IPS-NIHi11 (cell line): Measurements from ENCODE around the gene ANKH.
"Not testable (repeated sequence)": the region's sequence is repeated elsewhere in the genome, so short reads cannot be mapped to it uniquely, and the experiment has no call there.

ENCODE experiments used
- DNase-seq: peaks from one replicate; pipeline ENCODE4 v3.0.0; 2012; ENCODE audit warnings: mixed read lengths, low spot score

ANKH gene

DNA sequence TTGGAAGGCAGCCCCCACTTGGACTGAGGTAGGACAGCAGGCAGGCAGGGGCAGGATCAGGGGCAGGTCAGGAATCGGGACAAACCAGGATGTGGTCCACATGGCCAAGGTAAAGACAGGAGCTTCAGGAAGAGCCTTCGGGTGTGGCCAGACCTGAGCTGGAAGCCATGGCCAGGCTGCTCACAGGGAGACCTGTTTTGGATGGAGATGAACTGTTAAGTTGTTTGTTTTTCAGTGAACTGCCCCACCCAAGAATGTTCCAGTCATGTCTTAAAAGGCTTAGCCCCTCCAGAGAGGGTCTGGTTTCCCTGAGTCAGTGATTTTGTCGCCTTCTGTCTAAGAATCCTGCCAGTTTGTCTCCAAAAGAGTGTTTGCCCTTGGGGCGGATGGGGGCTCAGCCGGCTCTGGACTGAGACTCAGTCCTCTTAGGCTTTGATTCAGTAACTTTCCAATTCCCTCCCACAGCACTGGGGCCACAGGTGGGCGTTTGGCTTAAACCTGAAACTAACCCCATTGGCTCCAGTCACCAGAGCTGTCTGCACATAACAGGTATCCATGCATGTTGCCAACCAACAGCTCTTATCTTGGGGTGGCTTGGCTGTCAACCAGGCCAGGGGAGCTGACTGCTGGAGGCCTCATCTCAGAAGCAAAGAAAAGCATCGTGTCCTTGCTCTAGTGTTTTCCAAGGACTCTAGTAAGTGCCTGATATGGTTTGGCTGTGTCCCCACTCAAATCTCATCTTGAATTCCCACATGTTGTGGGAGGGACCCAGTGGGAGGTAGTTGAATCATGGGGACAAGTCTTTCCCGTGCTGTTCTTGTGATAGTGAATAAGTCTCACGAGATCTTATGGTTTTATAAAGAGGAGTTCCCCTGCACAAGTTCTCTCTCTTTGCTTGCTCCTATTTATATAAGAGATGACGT, 11.3 kb upstream of the ANKH start:
- DNase-seq = no peak

GRCh38 chr5:14881826-14882225, 10.2 kb upstream of the ANKH start:
- no peak for DNase-seq

DNA sequence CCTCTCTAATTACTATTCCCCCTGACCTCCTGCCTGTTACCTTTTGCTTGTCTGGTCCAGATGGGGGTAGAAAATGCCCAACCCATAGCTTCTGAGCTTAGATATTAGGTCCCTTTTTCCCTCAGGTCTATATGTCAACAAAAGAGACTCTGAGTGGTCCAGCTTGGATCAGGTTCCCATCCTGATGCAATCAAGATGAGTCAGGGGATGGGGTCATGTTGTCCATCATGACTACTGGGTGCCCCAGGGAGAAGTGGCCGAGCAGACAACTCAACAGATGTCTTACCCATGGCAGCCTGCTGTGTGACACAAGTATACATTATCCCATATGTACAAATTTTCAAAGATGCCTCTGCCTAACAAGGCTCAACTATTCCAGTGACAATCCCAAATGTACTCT, 9.1 kb upstream of the ANKH start:
- DNase-seq = no peak

- no peak for DNase-seq
Measured at GRCh38 chr5:14879937-14880589, 8.5 kb upstream of the ANKH start.

GRCh38 chr5:14879393-14879792, 7.8 kb upstream of the ANKH start:
- no peak for DNase-seq

DNA sequence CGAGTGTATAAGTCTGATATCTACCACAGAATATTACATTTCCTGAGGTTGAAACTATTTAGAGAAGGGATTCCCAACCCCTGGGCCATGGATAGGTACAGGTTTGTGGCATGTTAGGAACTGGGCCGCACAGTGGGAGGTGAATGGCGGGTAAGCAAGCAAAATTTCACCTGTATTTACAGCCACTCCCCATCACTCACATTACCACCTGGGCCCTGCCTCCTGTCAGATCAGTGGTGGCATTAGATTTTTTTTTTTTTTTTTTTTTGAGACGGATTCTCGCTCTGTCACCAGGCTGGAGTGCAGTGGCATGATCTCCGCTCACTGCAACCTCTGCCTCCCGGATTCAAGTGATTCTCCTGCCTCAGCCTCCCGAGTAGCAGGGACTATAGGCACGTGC, 6.6 kb upstream of the ANKH start:
- DNase-seq = not testable (repeated sequence)

DNA sequence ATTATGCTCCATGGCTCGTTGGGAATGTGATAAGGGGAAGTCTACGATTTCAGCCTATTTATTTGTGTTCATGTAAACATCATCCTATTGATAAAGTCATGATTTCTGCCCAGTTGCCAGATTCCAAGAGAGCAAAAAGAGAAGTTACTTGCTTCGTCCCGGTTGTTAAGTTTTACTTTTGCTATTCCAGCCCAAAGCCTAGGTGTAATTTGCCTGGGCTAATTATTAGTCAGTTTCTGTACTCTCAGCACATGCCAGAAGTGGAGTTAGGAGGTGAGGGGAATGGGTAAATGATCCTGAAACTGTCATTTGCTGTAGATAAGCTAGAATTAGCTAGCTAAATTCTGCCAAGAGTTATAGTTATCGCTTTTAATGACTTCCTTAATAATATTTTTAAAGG, 4.5 kb upstream of the ANKH start:
- DNase-seq = no peak

DNA sequence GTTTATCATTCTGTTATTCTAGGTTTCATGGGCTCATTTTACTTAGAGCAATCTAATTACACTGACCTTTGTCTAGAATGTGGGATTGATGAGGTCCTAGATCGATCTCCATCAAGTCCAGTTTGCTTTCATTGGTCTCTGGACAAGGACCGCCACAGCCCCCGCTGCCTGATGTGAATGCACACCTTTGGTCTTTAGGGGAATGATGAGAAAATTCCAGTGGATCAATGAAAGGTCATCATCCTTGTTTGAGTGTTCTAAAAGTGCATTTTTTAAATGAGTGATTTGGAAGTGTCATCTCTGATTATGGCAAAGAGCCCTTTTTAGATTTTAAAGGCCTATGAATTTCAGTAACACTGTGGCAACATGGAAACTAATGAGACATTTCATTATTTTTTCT, 2.2 kb upstream of the ANKH start:
- DNase-seq = no peak

GRCh38 chr5:14873093-14873492, 1.5 kb upstream of the ANKH start:
- no peak for DNase-seq

- peak; percentile 60 for DNase-seq
Measured at GRCh38 chr5:14872070-14872989, 752 bp upstream of the ANKH start.

DNA sequence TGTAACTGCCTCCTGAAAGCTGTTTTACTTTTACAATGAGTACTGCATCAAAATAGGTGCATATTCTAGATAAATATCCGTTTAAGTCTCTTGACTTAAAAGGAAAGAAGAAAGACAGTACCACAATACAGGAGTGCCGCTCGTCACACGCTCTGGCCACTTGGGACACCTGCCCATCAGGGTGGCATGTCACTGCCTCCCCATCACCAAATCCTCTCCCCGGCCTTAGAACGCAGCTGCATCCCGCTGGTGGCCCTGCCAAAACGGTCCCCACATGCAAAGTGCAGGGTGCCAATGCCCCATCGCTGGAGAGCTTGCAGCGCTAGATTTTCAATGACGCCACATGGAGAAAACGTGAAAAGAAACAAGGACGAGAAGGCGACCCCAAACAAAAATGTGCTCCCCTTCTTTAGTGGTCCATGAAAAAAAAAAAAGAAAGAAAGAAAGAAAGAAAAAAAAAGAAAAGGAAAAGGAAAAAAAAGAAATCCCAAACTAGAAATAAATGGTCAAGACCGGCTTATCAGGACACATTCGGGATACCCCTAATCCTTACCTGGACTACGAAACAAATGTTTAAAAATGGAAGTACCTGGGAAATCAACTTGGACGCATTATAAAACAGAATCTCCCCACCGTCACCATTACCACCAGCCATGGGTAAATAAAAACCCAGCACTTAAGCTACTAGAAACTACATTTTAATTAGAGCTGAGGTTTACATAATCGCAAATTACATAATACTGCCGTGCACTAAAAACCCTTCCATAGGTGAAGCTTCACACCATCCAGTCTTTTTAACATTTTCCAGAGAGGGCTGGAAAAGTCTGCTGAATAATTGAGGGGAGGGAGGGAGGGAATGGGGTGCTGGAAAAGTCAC, 1.0 kb downstream of the ANKH start:
- DNase-seq = no peak

DNA sequence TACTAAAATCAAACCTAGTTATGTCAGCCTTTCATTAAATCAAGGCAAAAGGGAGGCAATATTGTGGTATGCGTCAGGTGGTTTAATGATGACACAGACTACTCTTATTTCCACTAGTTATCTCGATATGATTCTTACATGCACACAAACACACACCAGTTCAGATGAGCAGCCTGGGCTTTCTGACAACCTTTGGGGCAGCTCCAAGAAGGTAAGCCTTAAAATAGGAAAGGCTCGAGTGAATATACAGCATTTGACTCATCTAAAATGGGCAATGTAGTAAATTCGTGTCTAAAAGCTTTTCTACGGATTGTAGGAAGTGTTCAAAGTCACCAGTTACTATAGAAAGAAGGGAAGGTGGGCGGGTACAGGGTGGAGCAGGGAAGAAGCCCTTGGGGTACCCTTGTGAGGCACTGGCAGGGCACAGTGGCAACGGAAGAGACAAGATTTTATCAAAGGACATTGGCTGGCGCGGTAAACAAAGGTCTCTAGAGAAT, 1.9 kb downstream of the ANKH start:
- DNase-seq = no peak

- DNase-seq = no peak
Measured at GRCh38 chr5:14869233-14869632, 2.3 kb downstream of the ANKH start.

- no peak for DNase-seq
Measured at GRCh38 chr5:14868771-14869170, 2.8 kb downstream of the ANKH start.

DNA sequence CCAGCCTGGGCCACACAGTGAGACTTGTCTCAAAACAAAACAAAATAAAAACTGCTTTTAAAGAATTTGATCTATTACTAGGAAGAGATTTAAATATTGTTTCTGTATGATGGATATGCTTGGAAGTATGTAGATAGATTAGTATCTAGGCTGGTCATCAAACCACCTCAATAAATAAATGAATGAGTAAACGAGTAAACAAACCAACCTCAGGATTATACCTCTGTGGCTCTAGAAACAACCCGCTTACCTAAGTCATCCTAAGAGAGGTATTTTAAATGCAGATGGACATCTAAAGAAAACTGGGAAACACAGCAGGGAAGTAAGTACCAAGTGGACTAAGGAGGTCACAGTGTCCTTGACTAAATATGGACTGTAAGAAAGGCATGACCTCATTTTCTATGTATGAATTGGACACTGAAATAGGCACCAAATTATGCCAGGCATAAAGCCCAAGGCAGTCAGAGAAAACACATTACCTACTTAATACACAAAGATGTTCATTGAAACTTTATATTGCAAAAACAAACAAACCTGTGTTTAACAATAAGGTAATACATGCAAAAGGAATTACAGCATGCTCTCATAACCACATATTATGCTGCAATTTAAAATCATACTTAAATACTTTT, 7.3 kb downstream of the ANKH start:
- DNase-seq = no peak

GRCh38 chr5:14863105-14863504, 8.5 kb downstream of the ANKH start:
- DNase-seq = no peak

DNA sequence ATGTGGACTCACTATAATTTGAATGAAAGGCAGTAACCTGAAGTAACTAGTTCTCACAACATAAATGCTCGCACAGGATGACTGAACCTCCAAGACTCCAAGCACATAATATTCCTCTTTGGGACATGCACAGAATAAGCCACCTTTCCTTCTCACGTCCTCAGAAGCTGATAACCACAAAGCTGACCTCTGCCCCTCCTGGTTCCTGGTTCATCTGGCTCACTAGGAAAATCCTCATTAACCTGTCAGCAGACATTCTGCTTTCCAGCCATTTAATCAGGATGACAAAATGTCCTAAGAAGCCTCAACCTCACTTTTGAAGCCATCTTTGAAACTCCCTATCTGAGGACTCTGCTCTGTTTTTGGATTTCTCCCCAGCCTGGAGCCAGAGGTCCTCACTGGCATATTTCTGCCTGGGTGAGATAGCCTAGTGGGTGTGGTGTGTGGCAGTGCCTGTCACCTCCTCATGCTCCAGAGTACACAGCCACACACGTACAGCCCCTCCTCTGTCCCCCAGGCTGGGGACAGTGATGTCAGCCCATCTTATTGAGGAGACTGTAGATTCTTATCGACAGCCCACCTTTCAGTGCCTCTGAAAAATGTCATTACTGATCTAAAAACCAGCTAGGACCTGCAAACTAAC, 10.3 kb downstream of the ANKH start:
- no peak for DNase-seq

GRCh38 chr5:14859980-14860379, 11.6 kb downstream of the ANKH start:
- DNase-seq = no peak

DNA sequence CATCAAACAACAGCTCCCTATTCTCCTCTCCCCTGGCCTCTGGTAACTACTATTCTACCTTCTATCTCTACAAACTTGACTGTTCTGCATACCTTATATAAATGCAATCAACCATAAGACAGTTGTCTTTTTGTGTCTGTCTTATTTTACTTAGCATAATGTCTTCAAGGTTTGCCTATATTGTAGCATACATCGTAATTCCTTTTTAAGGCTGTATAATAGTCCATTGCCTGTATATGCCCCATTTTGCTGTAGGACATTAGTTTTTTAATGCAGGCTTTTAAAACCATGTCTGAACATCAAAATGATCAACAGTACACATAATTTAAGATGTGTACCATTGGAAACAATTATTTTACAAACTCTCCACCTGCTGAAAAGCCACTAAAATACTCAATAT, 12.4 kb downstream of the ANKH start:
- no peak for DNase-seq

- no peak for DNase-seq
Measured at GRCh38 chr5:14855366-14855765, 16.2 kb downstream of the ANKH start.
